Middle frontal gyrus (tissue), 1 donor: Measurements from ENCODE around the gene CMYA5.
"Not testable (repeated sequence)": the region's sequence is repeated elsewhere in the genome, so short reads cannot be mapped to it uniquely, and the experiment has no call there.

Source experiments
- DNase-seq: peaks from one replicate; pipeline ENCODE4 v3.0.0-alpha.2; 2015; ENCODE audit warnings: low spot score; ENCODE audit errors: extremely low spot score

Gene CMYA5

GRCh38 chr5:79702606-79703380, 13.2 kb downstream of the CMYA5 start:
- no peak for DNase-seq

GRCh38 chr5:79703381-79703645, 13.7 kb downstream of the CMYA5 start:
- no peak for DNase-seq

- DNase-seq: no peak
Measured at GRCh38 chr5:79704553-79704952, 14.9 kb downstream of the CMYA5 start.

- DNase-seq: no peak
Measured at GRCh38 chr5:79705632-79706031, 16.0 kb downstream of the CMYA5 start.

DNA sequence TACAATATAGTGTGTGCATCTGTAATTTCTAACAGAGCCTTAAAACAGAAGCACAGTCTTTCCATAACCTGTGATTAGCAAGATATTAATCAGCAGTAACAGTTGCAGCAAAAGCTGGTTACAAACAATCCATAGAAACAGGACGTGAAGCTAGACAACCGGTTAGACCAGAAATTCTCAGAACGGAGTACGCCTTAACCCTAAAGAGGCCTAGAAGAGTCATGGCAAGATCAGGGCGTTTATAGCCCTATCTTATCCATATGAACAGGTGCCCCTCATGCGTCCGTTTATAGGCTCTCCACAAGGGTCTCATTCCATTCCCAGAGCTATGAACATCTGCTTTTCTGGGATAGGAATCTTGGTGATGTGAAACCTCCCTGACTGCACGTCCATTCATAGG, 16.7 kb downstream of the CMYA5 start:
- not testable (repeated sequence) for DNase-seq

DNA sequence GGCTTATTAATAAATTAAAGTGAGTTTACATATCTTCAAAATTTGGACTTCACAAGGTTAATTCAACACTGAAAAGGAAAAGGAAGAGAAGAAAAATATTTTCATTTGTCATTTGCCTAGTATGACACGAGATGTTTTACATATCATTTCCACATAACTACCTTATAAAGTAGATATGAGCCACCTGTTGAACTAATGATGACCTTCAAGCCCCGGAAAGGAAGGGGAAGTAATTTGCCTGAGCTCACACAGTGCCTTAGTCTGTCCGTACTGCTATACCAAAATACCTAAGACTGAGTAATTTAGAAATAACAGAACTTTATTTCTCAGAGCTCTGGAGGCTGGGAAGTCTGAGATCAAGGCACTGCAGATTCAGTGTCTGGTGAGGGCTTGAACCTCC, 17.9 kb downstream of the CMYA5 start:
- DNase-seq: no peak

- no peak for DNase-seq
Measured at GRCh38 chr5:79712741-79713140, 23.1 kb downstream of the CMYA5 start.

- DNase-seq: no peak
Measured at GRCh38 chr5:79713727-79714126, 24.1 kb downstream of the CMYA5 start.

- DNase-seq: no peak
Measured at GRCh38 chr5:79716839-79717238, 27.2 kb downstream of the CMYA5 start.

DNA sequence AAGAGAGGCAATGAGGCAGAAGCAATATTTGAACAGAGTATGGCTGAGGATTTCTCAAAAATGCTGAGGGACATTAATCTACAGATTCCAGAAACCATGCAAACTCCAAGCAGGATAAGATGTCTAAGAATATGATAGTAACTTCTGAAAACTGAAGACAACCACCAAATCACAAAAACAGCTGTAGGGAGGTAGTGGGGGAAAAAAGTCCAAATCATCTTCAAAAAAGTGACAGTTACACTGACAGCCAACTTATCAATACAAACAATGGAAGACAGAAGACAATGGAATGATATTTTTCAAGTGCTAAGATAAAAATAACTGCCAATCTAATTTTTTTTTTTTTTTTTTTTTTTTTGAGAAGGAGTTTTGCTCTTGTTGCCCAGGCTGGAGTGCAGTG, 30.5 kb downstream of the CMYA5 start:
- no peak for DNase-seq

GRCh38 chr5:79727451-79728355, 38.1 kb downstream of the CMYA5 start:
- DNase-seq: no peak

- no peak for DNase-seq
Measured at GRCh38 chr5:79728396-79728795, 38.8 kb downstream of the CMYA5 start.

- no peak for DNase-seq
Measured at GRCh38 chr5:79729679-79730078, 40.0 kb downstream of the CMYA5 start.

- DNase-seq: no peak
Measured at GRCh38 chr5:79730564-79730963, 40.9 kb downstream of the CMYA5 start.

- DNase-seq: no peak
Measured at GRCh38 chr5:79731775-79732174, 42.1 kb downstream of the CMYA5 start.

DNA sequence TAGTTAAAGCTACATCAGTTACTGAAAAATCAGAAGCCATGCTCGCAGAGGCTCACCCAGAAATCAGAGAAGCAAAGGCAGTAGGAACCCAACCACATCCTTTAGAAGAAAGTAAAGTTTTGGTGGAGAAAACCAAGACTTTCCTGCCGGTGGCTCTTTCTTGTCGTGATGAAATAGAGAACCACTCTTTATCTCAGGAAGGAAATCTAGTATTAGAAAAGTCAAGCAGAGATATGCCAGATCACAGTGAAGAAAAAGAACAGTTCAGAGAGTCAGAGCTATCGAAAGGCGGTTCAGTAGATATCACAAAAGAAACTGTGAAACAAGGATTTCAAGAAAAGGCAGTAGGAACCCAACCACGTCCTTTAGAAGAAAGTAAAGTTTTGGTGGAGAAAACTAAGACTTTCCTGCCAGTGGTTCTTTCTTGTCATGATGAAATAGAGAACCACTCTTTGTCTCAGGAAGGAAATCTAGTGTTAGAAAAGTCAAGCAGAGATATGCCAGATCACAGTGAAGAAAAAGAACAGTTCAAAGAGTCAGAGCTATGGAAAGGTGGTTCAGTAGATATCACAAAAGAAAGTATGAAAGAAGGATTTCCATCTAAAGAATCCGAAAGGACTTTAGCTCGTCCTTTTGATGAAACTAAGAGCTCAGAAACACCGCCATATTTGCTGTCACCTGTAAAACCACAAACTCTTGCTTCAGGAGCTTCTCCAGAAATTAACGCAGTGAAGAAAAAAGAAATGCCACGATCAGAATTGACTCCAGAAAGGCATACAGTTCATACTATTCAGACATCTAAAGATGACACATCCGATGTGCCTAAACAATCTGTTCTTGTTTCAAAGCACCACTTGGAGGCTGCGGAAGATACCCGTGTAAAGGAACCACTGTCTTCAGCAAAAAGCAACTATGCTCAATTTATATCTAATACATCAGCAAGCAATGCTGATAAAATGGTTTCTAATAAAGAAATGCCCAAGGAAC, 47.2 kb downstream of the CMYA5 start:
- no peak for DNase-seq

GRCh38 chr5:79738349-79738748, 48.7 kb downstream of the CMYA5 start:
- no peak for DNase-seq

DNA sequence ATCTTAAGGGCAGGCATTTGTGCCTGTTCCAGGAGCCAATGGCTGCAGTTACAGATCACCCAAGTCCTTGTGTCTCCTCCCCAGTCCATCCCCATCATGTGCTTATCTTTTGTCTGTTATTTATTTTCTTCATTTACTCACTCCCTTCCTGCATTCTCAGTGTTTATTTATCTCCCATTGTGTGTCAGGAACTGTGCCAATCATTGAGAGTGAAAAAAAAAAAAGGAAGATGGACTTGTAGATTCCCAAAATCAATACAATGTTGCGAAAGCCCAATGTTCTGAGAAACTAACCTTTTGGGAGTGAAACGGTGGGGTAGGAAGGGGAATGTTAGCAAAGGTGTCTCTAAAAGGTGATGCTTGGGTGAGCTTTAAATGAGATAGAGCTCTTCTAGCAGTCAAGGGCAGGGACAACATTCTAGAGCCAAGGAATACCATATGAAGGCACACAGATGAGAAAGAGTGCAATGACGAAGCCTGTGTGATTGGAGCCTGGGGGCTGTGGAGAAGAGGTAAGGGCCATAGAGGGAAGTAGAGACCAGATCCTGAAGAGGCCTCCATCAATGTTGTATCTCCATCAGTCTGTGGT, 53.0 kb downstream of the CMYA5 start:
- no peak for DNase-seq

DNA sequence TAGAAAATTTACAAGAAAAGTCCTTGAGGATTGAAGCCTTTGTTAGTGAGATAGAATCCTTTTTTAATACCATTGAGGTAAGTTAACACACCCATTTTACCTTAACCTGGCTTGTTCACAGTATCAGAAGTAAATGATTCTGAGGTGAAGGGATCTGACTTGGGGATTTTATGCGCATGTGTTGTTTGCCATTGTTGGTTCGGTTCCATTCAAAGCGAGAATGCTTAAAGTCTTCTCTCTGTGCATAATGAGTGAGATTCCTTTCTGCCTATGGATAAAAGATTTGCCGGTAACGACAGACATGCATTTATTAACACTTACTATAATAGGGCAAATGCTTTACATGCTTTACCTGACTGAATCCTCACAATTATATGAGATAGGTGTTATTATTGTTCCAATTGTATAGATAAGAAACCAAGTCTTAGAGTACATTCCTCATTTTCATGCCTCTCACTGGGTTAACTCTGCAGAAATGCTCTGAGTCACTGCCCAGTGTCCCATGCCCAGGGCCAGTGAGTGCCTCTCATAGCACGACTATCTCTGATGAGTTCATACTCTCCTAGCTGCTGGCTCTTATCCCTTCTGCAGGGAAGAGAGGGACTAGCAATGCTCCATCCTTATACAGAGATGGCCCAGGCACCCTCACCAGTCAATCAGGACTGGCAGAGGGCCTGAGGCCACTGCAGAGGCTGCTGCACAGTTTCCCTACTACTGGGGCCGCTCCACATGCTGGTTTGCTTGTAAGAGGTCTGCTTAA, 54.4 kb downstream of the CMYA5 start:
- DNase-seq: no peak

DNA sequence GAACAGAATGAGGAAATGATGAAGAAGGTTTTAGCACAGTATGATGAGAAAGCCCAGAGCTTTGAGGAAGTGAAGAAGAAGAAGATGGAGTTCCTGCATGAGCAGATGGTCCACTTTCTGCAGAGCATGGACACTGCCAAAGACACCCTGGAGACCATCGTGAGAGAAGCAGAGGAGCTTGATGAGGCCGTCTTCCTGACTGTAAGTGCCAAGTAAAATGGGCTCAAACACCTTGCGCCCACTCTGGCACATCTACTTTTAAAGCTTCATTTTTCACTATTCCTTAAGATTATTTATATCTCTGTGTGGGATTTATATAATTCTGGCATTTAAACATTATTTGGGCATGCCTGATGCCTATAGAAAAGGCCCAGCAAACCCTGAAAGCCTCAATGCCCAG, 55.6 kb downstream of the CMYA5 start:
- DNase-seq: no peak
